Hepatocyte (in vitro differentiated cells): Measurements from ENCODE around the gene XDH.

Experiments used
- CTCF ChIP-seq: fragments of 200-600 bp; sonication (generic); IDR thresholded peaks from 2 replicates; pipeline ENCODE4 v1.5.1; 2016; ENCODE audit warnings: antibody characterized with exemption, mild to moderate bottlenecking; ENCODE audit not compliant: poor library complexity
- EZH2 ChIP-seq: fragments of 200-600 bp; sonication (generic); IDR thresholded peaks from 2 replicates; pipeline ENCODE4 v1.6.1; 2016; ENCODE audit warnings: antibody characterized with exemption, mild to moderate bottlenecking, borderline replicate concordance
- EZH2phosphoT487 ChIP-seq: fragments of 200-600 bp; sonication (generic); IDR thresholded peaks from one replicate; pipeline ENCODE4 v1.6.1; 2018; ENCODE audit warnings: antibody characterized with exemption, mild to moderate bottlenecking, low read depth, moderate library complexity; ENCODE audit not compliant: unreplicated experiment, severe bottlenecking

DNA sequence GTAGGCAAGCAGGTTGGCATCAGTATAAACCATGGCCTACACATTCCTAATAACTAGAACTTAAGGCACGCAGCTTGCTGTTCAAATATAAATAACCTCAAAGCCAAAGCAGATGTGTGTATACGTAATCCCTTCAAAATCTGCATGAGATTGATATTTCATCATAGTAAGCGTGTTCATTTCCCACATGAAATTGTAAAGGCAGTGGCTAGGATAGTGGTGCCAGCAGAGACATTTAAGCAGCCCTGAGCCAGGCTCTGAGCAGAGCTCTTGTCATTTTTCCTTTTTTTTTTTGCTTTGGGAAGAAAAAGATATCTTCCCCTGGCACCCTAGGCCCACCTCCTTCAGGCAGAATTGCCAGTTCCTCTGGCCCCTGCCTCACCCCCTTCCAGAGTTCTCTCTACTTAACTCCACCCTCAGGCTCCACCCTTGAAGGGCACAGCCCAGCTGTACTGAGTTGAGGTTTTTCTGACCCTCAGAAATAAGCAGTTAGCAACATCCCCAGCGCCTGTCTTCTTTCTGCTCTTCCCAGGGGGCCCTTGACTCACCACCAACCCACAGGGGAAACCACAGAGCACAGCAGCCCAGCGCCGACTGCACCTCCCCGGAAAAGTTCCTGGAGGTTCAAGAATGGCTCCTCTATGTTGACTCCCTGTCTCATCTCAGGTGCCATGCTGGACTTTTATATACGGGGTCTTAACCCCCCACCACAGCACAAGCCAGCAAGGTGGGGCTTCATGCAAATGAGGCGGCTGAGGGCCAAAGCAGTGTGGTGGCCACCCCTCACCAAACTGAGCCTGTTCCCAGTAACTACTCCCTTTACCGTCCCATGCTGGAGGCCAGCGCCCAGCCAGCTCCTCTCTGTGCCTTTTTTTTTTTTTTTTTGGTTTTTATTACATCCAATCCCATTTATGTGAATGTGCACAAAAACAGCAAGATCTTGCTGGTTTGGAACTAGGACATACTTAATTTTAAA is 95.9 kb downstream of the XDH start:
- TF ChIP-seq CTCF: no peak
- no peak for TF ChIP-seq EZH2phosphoT487
- no peak for TF ChIP-seq EZH2
